HCT116 (cell line): ENCODE data around the gene BICRAL. TPM values are rescaled to one million over a fixed set of nuclear protein-coding genes. Genes with fewer than 3 reads are reported as not detected.

Source experiments
- ATAC-seq: fragments of 200-7000 bp; cut with Tn5 transposase; 2 replicates; pipeline ENCODE4 v1.9.1; 2020; ENCODE audit warnings: mild to moderate bottlenecking, moderate library complexity
- BruUV-seq: library from RNA; stranded (reverse); fragments of 400-500 nt; replicated peaks from 2 replicates; lab custom pipeline; 2021; lab: Mats Ljungman, UMichigan
- CTCF ChIA-PET: fragments of 300-600 bp; sonication (Branson Sonifier 250); formaldehyde crosslinking; loops from one replicate; lab custom pipeline; 2021; ENCODE audit warnings: antibody characterized with exemption; lab: Charles Lee
- POLR2A ChIA-PET: fragments of 300-600, 350-600 bp; sonication (Branson Sonifier 250); formaldehyde crosslinking; loops from one replicate; lab custom pipeline; 2021; ENCODE audit warnings: antibody characterized with exemption; lab: Charles Lee
- RAD21 ChIA-PET, 2 experiments: fragments of 300-600 bp; sonication (Branson Sonifier 250); formaldehyde crosslinking; loops; one replicate each; lab custom pipeline; 2023; ENCODE audit warnings: low total read pairs in 2 of 2; ENCODE audit not compliant: uncharacterized antibody in 2 of 2, unreplicated experiment in 2 of 2, low non-redundant PET in 1 of 2; lab: Charles Lee
- DNase-seq: peaks from one replicate; pipeline ENCODE4 v3.0.0-alpha.2; 2010; ENCODE audit warnings: low read depth, low spot score
- H2AFZ ChIP-seq: fragments of 200-600 bp; shearing (Covaris generic), sonication (generic); 2 replicates; pipeline ENCODE4 v1.6.1; 2017; ENCODE audit warnings: low read depth, mixed run types, mixed read lengths, antibody characterized with exemption, low read length; ENCODE audit not compliant: poor library complexity, severe bottlenecking
- H3K27ac ChIP-seq: 2 replicates; pipeline ENCODE4 v1.5.1; 2012; ENCODE audit warnings: low read depth, low read length
- H3K27me3 ChIP-seq: fragments of 200-600 bp; sonication (generic); 2 replicates; pipeline ENCODE4 v1.6.1; 2016; ENCODE audit warnings: mixed run types, low read length, mixed read lengths; ENCODE audit not compliant: insufficient read depth
- H3K36me3 ChIP-seq, 2 experiments: fragments of 200-500 bp in 1 of 2; fragments of 200-600 bp in 1 of 2; sonication (Bioruptor generic) in 1 of 2; sonication (generic) in 1 of 2; 2 replicates each; pipeline versions ENCODE4 v1.5.1 to v1.6.1; 2014 to 2016; ENCODE audit warnings: low read length in 2 of 2, inconsistent platforms in 1 of 2, mixed read lengths in 1 of 2, mixed run types in 1 of 2; ENCODE audit not compliant: insufficient read depth in 2 of 2, control insufficient read depth in 1 of 2
- H3K4me1 ChIP-seq, 2 experiments: fragments of 200-600 bp in 1 of 2; sonication (generic) in 1 of 2; 2 replicates each; pipeline versions ENCODE4 v1.5.1 to v1.6.1; 2012 to 2017; ENCODE audit warnings: low read length in 2 of 2, inconsistent platforms in 1 of 2, mild to moderate bottlenecking in 1 of 2, mixed read lengths in 1 of 2, mixed run types in 1 of 2, moderate library complexity in 1 of 2; ENCODE audit not compliant: insufficient read depth in 2 of 2, control insufficient read depth in 1 of 2
- H3K4me2 ChIP-seq: fragments of 200-600 bp; sonication (generic); 2 replicates; pipeline ENCODE4 v1.6.1; 2017; ENCODE audit warnings: mixed run types, low read length, mixed read lengths
- H3K4me3 ChIP-seq, 2 experiments: fragments of 200-600 bp in 1 of 2; sonication (generic) in 1 of 2; replicated peaks in 1 of 2; 2 replicates each; pipeline ENCODE4 v1.5.1; 2011 to 2016; ENCODE audit warnings: low read length in 2 of 2, control low read depth in 1 of 2, low read depth in 1 of 2, mild to moderate bottlenecking in 1 of 2, mixed read lengths in 1 of 2, mixed run types in 1 of 2
- H3K79me2 ChIP-seq: fragments of 200-600 bp; sonication (generic); 2 replicates; pipeline ENCODE4 v1.6.1; 2017; ENCODE audit warnings: mild to moderate bottlenecking, mixed run types, low read length, moderate library complexity, mixed read lengths; ENCODE audit not compliant: insufficient read depth
- H3K9ac ChIP-seq: fragments of 200-600 bp; sonication (generic); 2 replicates; pipeline ENCODE4 v1.6.1; 2016; ENCODE audit warnings: low read length, mixed read lengths
- H3K9me2 ChIP-seq: fragments of 200-600 bp; sonication (generic), shearing (Covaris generic); 2 replicates; pipeline ENCODE4 v1.6.1; 2017; ENCODE audit warnings: mixed run types, mild to moderate bottlenecking, moderate library complexity; ENCODE audit not compliant: insufficient read depth
- H3K9me3 ChIP-seq, 2 experiments: fragments of 200-500 bp in 1 of 2; fragments of 200-600 bp in 1 of 2; sonication (Bioruptor generic) in 1 of 2; sonication (generic) in 1 of 2; 2 replicates each; pipeline ENCODE4 v1.6.1; 2014 to 2017; ENCODE audit warnings: low read length in 2 of 2, mixed read lengths in 2 of 2, inconsistent platforms in 1 of 2, low read depth in 1 of 2, mild to moderate bottlenecking in 1 of 2, mixed run types in 1 of 2, moderate library complexity in 1 of 2; ENCODE audit not compliant: control insufficient read depth in 1 of 2, insufficient read depth in 1 of 2
- H4K20me1 ChIP-seq: fragments of 200-600 bp; sonication (generic), shearing (Covaris generic); 2 replicates; pipeline ENCODE4 v1.6.1; 2017; ENCODE audit warnings: mixed run types, mild to moderate bottlenecking, moderate library complexity; ENCODE audit not compliant: insufficient read depth
- ATF3 ChIP-seq: IDR thresholded peaks from 2 replicates; pipeline ENCODE4 v1.6.1; 2012
- CBX3 ChIP-seq: IDR thresholded peaks from 2 replicates; pipeline ENCODE4 v1.6.1; 2012; ENCODE audit warnings: low read depth
- CEBPB ChIP-seq: IDR thresholded peaks from 2 replicates; pipeline ENCODE4 v1.6.1; 2012; ENCODE audit warnings: low read depth
- EGR1 ChIP-seq: IDR thresholded peaks from 2 replicates; pipeline ENCODE4 v1.6.1; 2012; ENCODE audit warnings: low read depth
- EZH2 ChIP-seq: fragments of 200-600 bp; sonication (generic); IDR thresholded peaks from 2 replicates; pipeline ENCODE4 v1.6.1; 2017; ENCODE audit warnings: antibody characterized with exemption, mixed run types
- FOSL1 ChIP-seq: IDR thresholded peaks from 2 replicates; pipeline ENCODE4 v1.6.1; 2012; ENCODE audit warnings: low read depth
- JUND ChIP-seq: IDR thresholded peaks from 2 replicates; pipeline ENCODE4 v1.6.1; 2012
- POLR2A ChIP-seq: IDR thresholded peaks from 2 replicates; pipeline ENCODE4 v1.7.0; 2011; ENCODE audit warnings: borderline replicate concordance; ENCODE audit not compliant: insufficient read depth, insufficient read length; ENCODE audit errors: extremely low read depth
- POLR2AphosphoS5 ChIP-seq: IDR thresholded peaks from 2 replicates; pipeline ENCODE4 v1.6.1; 2011; ENCODE audit warnings: mild to moderate bottlenecking, low read depth, low read length, moderate library complexity
- RAD21 ChIP-seq: IDR thresholded peaks from 2 replicates; pipeline ENCODE4 v1.6.1; 2012; ENCODE audit warnings: low read depth, mild to moderate bottlenecking
- SP1 ChIP-seq: IDR thresholded peaks from 2 replicates; pipeline ENCODE4 v1.6.1; 2012; ENCODE audit warnings: low read depth
- SRF ChIP-seq: IDR thresholded peaks from 2 replicates; pipeline ENCODE4 v1.6.1; 2012; ENCODE audit warnings: low read depth
- TCF7L2 ChIP-seq: IDR thresholded peaks from 2 replicates; pipeline ENCODE4 v1.7.0; 2011; ENCODE audit warnings: borderline replicate concordance, inconsistent platforms; ENCODE audit not compliant: insufficient read depth, insufficient read length; ENCODE audit errors: extremely low read depth
- YY1 ChIP-seq: IDR thresholded peaks from 2 replicates; pipeline ENCODE4 v1.6.1; 2011; ENCODE audit warnings: low read length, low read depth, moderate library complexity, mild to moderate bottlenecking; ENCODE audit not compliant: insufficient replicate concordance; ENCODE audit errors: extremely low read depth
- ZNF274 ChIP-seq: fragments of 200-500 bp; sonication (Bioruptor generic); IDR thresholded peaks from 2 replicates; pipeline ENCODE4 v1.6.1; 2014; ENCODE audit warnings: mild to moderate bottlenecking, low read depth, low read length, inconsistent platforms
- intact Hi-C: fragments of 100-400 bp; cut with micrococcal nuclease; formaldehyde crosslinking; loops from 2 replicates; pipeline ENCODE4 v1.10.0; 2022
- total RNA-seq: library from RNA; stranded (reverse); gene quantifications from one replicate; pipeline ENCODE4 v1.2.1, GENCODE V29; 2021; ENCODE audit not compliant: unreplicated experiment
- TF ChIP-seq, protein P1 (sequence below): IDR thresholded peaks from 2 replicates; pipeline ENCODE4 v1.6.1; 2012; ENCODE audit warnings: low read depth

BICRAL gene
- total RNA-seq, 1 experiment from 2014 or later, result 14.9 TPM

GRCh38 chr6:42818878-42819277 lies 37.0 kb downstream of the BICRAL start:
- intact Hi-C loops, result no loop called here
- Histone ChIP-seq H3K9ac (no peak overlapping the region), H3K27ac (no peak overlapping the region), H2AFZ (no peak overlapping the region), H3K36me3 (peaks cover 0 to 4% of the 10 kb centered on the region in 2 experiments; a peak in 2 of 4 replicates), H3K4me1 (no peaks in the 10 kb centered on the region), H3K4me3 (no peak overlapping the region), H4K20me1 (no peaks in the 10 kb centered on the region), H3K9me3 (no peaks in the 10 kb centered on the region), H3K4me2 (no peak overlapping the region), H3K27me3 (no peaks in the 10 kb centered on the region), H3K9me2 (no peaks in the 10 kb centered on the region), H3K79me2 (no peaks in the 10 kb centered on the region)
- ChIA-PET POLR2A (no interaction called here), RAD21 (no interaction called here), CTCF (no interaction called here)
- TF ChIP-seq SP1, result no peak
- no peak for TF ChIP-seq YY1
- TF ChIP-seq CEBPB, result no peak
- no peak for TF ChIP-seq ZNF274
- TF ChIP-seq TCF7L2, result no peak
- no peak for TF ChIP-seq POLR2A
- TF ChIP-seq JUND, result no peak
- TF ChIP-seq, protein P1, sequence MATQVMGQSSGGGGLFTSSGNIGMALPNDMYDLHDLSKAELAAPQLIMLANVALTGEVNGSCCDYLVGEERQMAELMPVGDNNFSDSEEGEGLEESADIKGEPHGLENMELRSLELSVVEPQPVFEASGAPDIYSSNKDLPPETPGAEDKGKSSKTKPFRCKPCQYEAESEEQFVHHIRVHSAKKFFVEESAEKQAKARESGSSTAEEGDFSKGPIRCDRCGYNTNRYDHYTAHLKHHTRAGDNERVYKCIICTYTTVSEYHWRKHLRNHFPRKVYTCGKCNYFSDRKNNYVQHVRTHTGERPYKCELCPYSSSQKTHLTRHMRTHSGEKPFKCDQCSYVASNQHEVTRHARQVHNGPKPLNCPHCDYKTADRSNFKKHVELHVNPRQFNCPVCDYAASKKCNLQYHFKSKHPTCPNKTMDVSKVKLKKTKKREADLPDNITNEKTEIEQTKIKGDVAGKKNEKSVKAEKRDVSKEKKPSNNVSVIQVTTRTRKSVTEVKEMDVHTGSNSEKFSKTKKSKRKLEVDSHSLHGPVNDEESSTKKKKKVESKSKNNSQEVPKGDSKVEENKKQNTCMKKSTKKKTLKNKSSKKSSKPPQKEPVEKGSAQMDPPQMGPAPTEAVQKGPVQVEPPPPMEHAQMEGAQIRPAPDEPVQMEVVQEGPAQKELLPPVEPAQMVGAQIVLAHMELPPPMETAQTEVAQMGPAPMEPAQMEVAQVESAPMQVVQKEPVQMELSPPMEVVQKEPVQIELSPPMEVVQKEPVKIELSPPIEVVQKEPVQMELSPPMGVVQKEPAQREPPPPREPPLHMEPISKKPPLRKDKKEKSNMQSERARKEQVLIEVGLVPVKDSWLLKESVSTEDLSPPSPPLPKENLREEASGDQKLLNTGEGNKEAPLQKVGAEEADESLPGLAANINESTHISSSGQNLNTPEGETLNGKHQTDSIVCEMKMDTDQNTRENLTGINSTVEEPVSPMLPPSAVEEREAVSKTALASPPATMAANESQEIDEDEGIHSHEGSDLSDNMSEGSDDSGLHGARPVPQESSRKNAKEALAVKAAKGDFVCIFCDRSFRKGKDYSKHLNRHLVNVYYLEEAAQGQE, result no peak
- no peak for TF ChIP-seq POLR2AphosphoS5
- TF ChIP-seq EZH2, result no peak
- TF ChIP-seq SRF, result no peak
- TF ChIP-seq CBX3, result no peak
- TF ChIP-seq FOSL1, result no peak
- TF ChIP-seq RAD21, result no peak
- TF ChIP-seq ATF3, result no peak
- no peak for TF ChIP-seq EGR1
- BruUV-seq, result no TSS peak
- DNase-seq, result no peak
- ATAC-seq, result no peak
